Urothelium cell line (cell line): ENCODE measurements around the gene CEP85.
"Not testable (repeated sequence)": the region's sequence is repeated elsewhere in the genome, so short reads cannot be mapped to it uniquely, and the experiment has no call there.

Source experiments
- DNase-seq: peaks from one replicate; pipeline ENCODE4 v3.0.0; 2011; ENCODE audit warnings: low spot score, mixed read lengths
- FAIRE-seq: peaks from 2 replicates; lab custom pipeline; 2011; peaks lifted over from hg19 to GRCh38; lab: Jason Lieb, UNC

CEP85 gene

DNA sequence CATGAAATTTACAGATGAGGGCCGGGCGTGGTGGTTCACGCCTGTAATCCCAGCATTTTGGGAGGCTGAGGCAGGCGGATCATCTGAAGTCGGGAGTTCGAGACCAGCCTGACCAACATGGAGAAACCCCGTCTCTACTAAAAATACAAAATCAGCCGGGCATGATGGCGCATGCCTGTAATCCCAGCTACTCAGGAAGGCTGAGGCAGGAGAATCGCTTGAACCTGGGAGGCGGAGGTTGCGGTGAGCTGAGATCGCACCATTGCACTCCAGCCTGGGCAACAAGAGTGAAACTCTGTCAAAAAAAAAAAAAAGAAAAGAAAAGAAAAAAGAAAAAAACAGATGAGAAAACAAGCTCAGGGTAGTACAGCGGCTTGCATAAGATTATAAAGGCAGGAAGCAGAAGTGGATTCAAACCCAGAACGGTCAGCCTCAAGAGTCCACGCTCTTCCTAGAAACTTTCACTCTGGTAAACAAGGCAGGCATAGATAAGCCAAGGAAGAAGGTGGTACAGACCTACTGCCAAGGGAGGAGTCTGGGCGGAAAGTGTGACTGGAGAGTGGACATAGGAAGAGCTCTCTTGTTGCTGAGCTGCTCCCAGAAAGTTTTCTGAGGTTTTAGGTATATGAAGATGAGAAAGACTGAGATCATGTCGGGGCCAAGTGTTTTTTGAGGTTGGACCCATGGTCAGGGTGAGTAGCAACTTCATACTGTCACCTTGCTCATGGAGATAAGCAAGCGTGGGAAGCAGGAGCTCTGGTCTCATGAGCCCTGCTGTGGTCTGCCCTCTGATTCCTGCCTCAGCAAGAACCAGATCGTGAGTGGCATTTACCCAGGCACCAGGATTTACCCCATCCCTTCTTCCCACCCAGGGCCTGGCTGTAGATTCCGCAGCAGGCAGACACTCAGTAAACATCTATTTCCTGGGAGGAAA lies 74.2 kb downstream of the CEP85 start:
- not testable (repeated sequence) for FAIRE-seq, DNase-seq

DNA sequence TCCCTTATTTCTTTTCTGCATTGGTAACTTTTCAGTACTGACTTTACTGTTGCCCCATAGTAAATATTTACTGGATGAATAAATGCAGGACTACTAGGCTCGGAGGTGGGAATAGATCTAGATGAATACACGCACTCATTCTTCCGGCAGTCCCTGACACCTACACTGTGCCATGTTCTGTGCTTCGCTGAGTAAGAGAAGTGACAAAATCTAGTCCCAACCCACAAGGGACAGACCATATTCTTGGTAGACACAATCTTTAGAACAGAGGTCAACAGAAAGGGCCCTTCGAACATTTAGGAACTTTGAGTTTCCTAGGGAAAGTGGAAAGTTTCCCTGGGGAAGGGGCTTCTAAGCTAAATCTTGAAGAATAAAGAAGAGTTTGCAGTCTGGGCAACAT lies 80.5 kb downstream of the CEP85 start:
- FAIRE-seq = no peak
- DNase-seq = no peak

DNA sequence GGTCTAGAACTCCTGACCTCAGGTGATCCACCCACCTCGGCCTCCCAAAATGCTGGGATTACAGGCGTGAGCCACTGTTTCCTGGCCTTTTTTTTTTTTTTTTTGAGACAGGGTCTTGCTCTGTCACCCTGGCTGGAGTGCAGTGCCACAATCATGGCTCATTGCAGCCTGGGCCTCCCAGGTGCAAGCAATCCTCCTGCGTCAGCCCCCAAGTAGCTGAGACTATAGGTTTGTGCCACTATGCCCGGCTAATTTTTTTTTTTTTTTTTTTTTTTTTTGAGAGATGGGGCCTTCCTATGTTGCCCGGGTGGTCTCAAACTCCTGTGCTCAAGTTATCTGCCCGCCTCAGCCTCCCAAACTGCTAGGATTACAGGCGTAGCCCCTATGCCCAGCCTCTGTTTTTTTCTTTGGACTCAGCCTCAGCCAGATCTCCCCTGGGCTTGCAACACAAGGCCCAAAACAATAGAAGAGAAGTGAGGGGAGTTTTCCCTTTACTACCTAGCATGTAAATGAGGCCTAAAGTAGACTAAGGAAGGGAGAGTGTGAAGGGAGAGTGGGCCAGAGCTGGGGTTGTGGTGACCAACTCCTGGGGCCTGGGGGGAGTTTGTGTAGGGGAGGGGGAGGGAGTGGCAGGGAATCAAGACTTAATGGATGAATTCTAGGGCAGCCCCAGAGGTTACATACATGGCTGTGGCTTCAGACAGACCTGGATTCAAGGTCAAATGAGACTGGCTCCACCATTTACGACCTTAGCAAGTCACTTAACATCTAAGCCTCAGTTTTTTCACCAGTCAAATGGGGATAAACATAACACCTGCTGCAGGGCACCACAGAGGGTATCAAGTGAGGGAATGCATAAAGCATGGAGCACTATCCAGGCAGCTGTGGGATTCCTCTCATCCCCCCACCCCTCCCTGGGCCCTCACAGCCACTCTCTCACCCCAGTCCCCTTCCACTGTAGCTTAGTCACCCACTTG lies 82.2 kb downstream of the CEP85 start:
- FAIRE-seq = no peak
- no peak for DNase-seq

DNA sequence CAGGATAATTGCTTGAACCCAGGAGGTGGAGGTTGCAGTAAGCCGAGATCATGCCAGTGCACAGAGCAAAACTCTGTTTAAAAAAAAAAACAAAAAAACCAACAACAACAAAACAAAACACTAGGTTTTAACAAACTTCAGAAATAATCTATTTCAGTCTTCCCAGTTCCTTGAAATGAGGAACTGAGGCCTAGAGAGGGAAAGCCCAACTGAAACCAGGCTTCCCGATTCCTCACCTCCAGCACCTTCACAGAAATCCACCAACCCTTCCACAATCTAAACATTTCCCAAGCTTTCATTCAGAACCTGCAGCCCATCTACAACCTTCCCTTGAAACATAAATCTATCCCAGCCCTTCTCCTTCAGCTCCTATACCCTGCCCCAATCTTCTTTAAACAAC lies 83.1 kb downstream of the CEP85 start:
- FAIRE-seq (no peak), DNase-seq (no peak)

DNA sequence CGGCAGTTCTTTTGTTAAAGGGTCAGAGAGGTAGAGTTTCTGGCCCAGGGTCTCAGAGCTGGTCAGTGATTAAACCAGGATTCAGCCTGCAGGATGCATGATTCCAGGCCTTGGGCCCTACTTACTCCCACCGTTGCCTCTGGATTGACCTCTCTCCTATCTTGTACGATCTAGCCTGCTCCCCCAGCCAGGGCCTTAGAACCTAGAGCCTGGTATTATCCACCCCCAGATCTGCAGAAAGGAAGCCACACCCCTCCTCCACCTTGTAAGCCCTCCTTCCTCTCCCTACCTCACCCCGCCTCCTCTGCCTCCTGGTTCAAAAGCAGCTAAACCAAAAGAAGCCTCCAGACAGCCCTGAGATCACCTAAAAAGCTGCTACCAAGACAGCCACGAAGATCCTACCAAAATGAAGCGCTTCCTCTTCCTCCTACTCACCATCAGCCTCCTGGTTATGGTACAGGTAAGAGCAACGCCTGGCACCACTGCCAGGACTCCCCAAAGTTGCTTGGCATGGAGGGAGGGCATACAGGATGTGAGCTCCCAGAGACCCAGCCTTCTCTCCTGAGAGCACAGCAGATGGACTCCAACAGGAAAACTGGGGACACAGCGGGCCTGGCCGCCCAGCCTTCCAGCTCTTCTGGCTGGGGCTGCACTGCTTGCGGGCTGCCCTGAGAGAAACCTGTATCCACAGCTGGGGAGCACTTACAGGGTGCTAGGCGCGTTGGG lies 83.8 kb downstream of the CEP85 start, which contains the start of gene CD52:
TSS of gene CD52 (plus strand) at position 347 of the 726 bp plus-strand sequence. CDS start at position 407, 60 bp downstream.
- DNase-seq = no peak
- no peak for FAIRE-seq

DNA sequence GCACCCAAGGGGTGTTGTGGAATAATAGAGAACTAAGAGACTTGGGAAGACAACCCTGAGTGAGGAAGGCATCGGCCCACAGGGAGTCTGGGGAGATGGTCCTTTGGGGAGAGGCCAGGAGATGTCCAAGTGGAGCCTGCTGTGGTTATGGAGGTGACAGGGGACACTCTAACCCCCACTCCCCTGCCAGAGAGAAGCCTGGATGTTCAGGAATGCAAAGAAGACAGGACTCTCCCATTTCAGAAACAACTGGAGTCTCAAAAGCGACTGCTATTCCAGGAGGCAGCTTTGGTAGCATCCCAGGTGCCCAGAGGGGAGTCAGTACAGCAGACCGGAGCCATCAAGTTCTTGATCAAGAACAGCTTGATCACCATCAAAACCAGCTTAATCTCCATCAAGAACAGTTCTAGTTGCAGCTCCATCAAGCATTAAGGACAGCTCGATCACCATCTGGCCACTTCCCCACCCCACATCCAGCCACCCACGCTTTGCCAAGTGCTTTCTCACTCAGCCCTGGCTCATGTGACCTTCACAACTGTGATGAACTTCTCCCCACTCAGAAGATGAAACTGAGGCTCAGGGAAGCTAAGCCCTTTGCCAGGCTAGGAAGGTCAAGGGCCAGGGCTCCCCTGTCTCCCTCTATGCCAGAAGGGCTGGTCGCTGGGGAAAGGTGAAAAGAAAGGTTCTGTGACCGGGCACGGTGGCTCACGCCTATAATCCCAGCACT lies 84.5 kb downstream of the CEP85 start:
- no peak for DNase-seq
- FAIRE-seq = no peak

DNA sequence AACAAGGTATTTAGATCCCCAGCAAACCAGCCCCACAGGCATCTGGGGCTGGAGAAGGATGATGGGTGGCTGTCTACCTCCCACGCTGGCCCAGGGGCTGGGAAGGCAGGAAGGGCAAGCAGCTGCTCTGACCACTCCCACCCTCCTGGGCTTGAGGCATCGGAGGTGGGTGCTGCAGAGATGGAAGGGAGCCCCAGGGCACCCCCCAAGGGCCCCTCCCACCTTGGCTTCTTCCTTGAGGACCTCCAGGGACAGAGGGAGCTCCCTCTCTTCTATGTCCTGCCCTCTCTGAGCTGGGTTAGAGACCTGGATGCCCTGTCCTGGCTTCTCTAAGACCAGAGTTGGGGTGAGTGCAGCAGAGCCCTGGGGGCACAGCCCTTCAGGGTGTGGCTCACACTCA lies 86.9 kb downstream of the CEP85 start:
- no peak for DNase-seq
- FAIRE-seq = no peak

DNA sequence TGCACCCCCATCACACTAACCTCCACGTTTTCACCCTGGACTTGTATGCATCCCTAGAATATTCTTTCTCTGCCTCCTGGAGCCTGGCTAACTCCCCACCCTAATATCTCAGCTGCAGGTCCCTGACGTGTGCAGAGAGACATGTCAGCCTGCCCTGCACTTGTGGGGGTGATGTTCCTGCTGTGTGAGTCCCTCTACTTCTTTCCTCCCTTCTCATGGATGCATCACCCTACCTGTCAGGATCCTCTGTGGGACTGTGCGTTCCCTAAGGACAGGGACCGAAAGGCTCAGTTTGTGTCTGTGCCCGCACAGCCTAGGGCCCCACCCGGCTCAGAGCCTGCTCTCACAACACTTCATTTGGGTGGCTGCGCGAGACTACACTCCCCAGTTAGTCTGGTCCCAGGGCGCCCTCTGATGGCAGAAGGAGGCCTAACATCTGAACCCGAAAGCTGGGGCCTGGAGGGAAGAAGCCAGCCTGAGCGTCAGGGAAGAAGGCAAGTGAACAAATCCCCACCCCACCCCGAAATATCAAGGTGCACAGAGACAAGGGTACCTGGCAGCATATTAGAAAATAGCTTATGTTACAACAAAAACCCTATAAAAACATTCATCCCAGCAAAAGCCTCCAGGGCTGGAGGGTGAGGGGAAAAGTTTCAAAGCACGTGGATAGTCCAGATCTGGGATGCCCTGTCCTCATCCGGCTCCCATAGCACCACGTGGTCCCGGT lies 87.5 kb downstream of the CEP85 start:
- peak; percentile 82 for DNase-seq
- FAIRE-seq = peak; percentile 17

DNA sequence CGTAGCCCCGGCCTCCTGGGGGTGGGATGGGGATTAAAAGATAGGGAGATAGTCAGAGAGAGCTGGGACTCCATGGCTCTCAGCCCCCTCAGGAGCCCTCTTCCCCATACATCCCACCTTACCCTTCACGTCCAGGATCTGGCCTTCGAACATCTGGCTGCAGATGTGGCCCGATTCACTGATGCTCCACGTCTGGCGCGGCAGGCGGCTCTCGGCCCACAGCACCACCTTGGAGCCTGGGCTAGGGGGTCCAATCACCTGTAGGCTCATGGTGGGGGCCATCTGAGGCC lies 88.0 kb downstream of the CEP85 start:
- DNase-seq (no peak), FAIRE-seq (no peak)

DNA sequence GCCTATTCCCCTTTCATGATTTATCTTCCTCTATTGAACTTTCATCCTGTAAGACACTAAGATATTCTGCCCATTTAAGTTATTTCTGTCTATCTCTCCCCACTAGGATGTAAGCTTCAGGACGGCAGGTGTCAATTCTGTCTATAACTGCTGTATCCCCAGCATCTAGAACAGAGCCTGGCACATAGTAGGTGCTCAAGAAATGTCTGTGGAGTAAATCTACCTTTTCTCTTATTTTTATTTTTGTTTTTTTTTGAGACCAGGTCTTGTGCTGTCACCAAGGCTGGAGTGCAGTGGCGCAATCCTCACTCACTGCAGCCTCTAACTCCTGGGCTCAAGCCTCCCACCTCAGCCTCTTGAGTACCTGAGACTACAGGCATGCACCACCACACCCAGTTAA lies 89.4 kb downstream of the CEP85 start:
- no peak for DNase-seq
- no peak for FAIRE-seq

DNA sequence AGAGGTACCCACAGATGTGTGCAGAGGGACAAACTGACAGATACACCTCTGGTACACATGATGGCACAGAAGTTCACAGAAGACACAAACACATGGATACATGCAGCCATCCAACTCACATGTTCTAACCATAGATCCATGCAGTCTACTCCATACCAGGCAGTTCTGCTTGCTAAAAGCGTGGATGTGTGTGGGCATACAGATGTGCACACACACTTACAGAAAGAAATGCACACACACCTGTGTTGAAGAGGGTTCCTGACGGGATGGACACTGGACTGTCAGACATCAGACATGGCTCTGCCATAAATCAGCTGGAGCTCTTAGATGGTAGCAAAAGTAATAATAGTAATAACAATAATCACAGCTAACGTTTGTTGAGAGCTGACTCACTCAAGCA lies 90.5 kb downstream of the CEP85 start:
- FAIRE-seq (no peak), DNase-seq (no peak)

DNA sequence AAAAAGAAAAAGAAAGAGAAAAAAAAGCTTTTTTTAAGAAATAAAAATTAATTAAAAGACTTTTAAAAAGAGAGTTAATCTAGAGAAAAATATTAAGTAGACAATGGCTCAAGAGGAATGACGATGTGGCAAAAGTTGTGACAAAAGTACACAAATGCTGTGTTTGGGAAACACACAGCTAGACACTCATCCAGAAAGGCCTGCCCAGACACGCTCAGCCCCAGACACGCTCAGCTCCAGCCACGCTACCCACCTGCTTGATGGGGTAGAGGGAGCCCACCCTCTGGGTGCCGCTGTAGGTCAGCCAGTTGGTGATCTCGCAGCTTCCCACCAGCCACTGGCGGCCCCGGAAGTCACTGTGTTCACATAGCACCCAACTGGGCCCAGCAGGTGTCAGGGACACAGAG lies 94.0 kb downstream of the CEP85 start:
- DNase-seq (no peak), FAIRE-seq (no peak)
